Epithelial cell of prostate (primary cell): Measurements from ENCODE around the gene FAAP20.
A peak's percentile ranks its signal among the peaks of the same experiment; 100 is the strongest.

Experiments
- DNase-seq: peaks from one replicate; pipeline ENCODE4 v3.0.0-alpha.2; 2011; ENCODE audit warnings: low read depth, low spot score
- H3K27ac ChIP-seq: fragments of 450-650 bp; 2 replicates; pipeline ENCODE4 v1.5.1; 2017; ENCODE audit warnings: mild to moderate bottlenecking

FAAP20 gene

GRCh38 chr1:2143814-2144500 is 50.6 kb downstream of the FAAP20 start:
- no peak for DNase-seq
- H3K27ac ChIP-seq = no peak overlapping the region

- H3K27ac ChIP-seq = peak overlapping the region; percentile 76
- no peak for DNase-seq
These were observed 53.5 kb downstream of the FAAP20 start for GRCh38 chr1:2141025-2141424.
